SK-N-SH (cell line): ENCODE results near the gene GATAD2A. TPM values are rescaled to one million over a fixed set of nuclear protein-coding genes. Genes with fewer than 3 reads are reported as not detected.

ENCODE experiments used
- CTCF ChIA-PET: fragments of 300-600, 350-600 bp; formaldehyde crosslinking; extraction: SDS; loops from one replicate; lab custom pipeline; 2021; lab: Yijun Ruan, JAX
- POLR2A ChIA-PET: fragments of 350-600 bp; sonication (Branson Sonifier 250); formaldehyde crosslinking; extraction: SDS; loops from one replicate; lab custom pipeline; 2020; ENCODE audit warnings: antibody characterized with exemption, inconsistent platforms; lab: Yijun Ruan, JAX
- DNase-seq: peaks from one replicate; pipeline ENCODE4 v3.0.0; 2012
- H2AFZ ChIP-seq: fragments of 200-600 bp; sonication (generic); 2 replicates; pipeline ENCODE4 v1.8.1; 2016; ENCODE audit warnings: antibody characterized with exemption, mild to moderate bottlenecking, low read depth
- H3F3A ChIP-seq: fragments of 200-600 bp; sonication (generic); replicated peaks from 2 replicates; pipeline ENCODE3; 2016; ENCODE audit warnings: antibody characterized with exemption, mild to moderate bottlenecking; ENCODE audit not compliant: insufficient read depth
- H3K27ac ChIP-seq, 2 experiments: fragments of 200-500 bp in 1 of 2; fragments of 200-600 bp in 1 of 2; sonication (Bioruptor generic) in 1 of 2; sonication (generic), shearing (Covaris generic) in 1 of 2; 2 replicates each; pipeline versions ENCODE4 v1.5.1 to v1.6.1; 2014 to 2016; ENCODE audit warnings: low read depth in 2 of 2, inconsistent platforms in 1 of 2, low read length in 1 of 2, mild to moderate bottlenecking in 1 of 2, mixed read lengths in 1 of 2
- H3K27me3 ChIP-seq: fragments of 200-600 bp; sonication (generic), shearing (Covaris generic); 2 replicates; pipeline ENCODE4 v1.6.1; 2016; ENCODE audit warnings: mixed run types; ENCODE audit not compliant: insufficient read depth
- H3K36me3 ChIP-seq, 2 experiments: fragments of 200-500 bp in 1 of 2; fragments of 200-600 bp in 1 of 2; sonication (Bioruptor generic) in 1 of 2; sonication (generic) in 1 of 2; replicated peaks in 1 of 2; 2 replicates each; pipeline versions ENCODE3 to v1.5.1; 2014 to 2016; ENCODE audit warnings: low read length in 1 of 2, mild to moderate bottlenecking in 1 of 2; ENCODE audit not compliant: insufficient read depth in 2 of 2, control insufficient read depth in 1 of 2
- H3K4me1 ChIP-seq, 2 experiments: fragments of 200-500 bp in 1 of 2; fragments of 200-600 bp in 1 of 2; sonication (Bioruptor generic) in 1 of 2; sonication (generic), shearing (Covaris generic) in 1 of 2; 2 replicates each; pipeline versions ENCODE4 v1.5.1 to v1.6.1; 2014 to 2016; ENCODE audit warnings: low read depth in 1 of 2, low read length in 1 of 2, mixed run types in 1 of 2; ENCODE audit not compliant: insufficient read depth in 2 of 2, control insufficient read depth in 1 of 2
- H3K4me2 ChIP-seq: fragments of 200-600 bp; sonication (generic), shearing (Covaris generic); 2 replicates; pipeline ENCODE4 v1.6.1; 2017; ENCODE audit warnings: mixed run types
- H3K4me3 ChIP-seq, 2 experiments: fragments of 200-500 bp in 1 of 2; fragments of 200-600 bp in 1 of 2; sonication (Bioruptor generic) in 1 of 2; sonication (generic), shearing (Covaris generic) in 1 of 2; 2 replicates each; pipeline versions ENCODE4 v1.5.1 to v1.8.1; 2014 to 2016; ENCODE audit warnings: low read depth in 2 of 2, inconsistent platforms in 1 of 2, low read length in 1 of 2, mild to moderate bottlenecking in 1 of 2, mixed read lengths in 1 of 2, moderate library complexity in 1 of 2
- H3K79me2 ChIP-seq: fragments of 200-600 bp; sonication (generic); 2 replicates; pipeline ENCODE4 v1.8.1; 2017; ENCODE audit warnings: mild to moderate bottlenecking; ENCODE audit not compliant: insufficient read depth
- H3K9ac ChIP-seq: fragments of 200-600 bp; sonication (generic); 2 replicates; pipeline ENCODE4 v1.6.1; 2017; ENCODE audit warnings: mixed run types
- H3K9me2 ChIP-seq: fragments of 200-600 bp; sonication (generic); 2 replicates; pipeline ENCODE4 v1.6.1; 2017; ENCODE audit warnings: mixed run types
- H3K9me3 ChIP-seq: fragments of 200-600 bp; sonication (generic); 2 replicates; pipeline ENCODE4 v1.6.1; 2017; ENCODE audit warnings: mixed run types, mild to moderate bottlenecking, moderate library complexity
- H4K20me1 ChIP-seq: fragments of 200-600 bp; sonication (generic); 2 replicates; pipeline ENCODE4 v1.6.1; 2017; ENCODE audit warnings: mild to moderate bottlenecking, mixed run types; ENCODE audit not compliant: insufficient read depth
- CTCF ChIP-seq: fragments of 200-600 bp; sonication (generic); IDR thresholded peaks from 2 replicates; pipeline ENCODE4 v1.6.1; 2017; ENCODE audit warnings: antibody characterized with exemption, mild to moderate bottlenecking, moderate library complexity
- GATA2 ChIP-seq: sonication (generic); formaldehyde crosslinking; IDR thresholded peaks from 2 replicates; pipeline ENCODE4 v1.5.0; 2020; ENCODE audit warnings: mild to moderate bottlenecking, missing genetic modification reagents
- MAX ChIP-seq: IDR thresholded peaks from 2 replicates; pipeline ENCODE4 v1.4.0; 2012; ENCODE audit warnings: low read depth
- MXI1 ChIP-seq: IDR thresholded peaks from 2 replicates; pipeline ENCODE4 v1.6.1; 2012; ENCODE audit warnings: mild to moderate bottlenecking, low read depth, low read length, improper control_type of control experiment
- RAD21 ChIP-seq: IDR thresholded peaks from 2 replicates; pipeline ENCODE4 v1.6.1; 2012; ENCODE audit warnings: mild to moderate bottlenecking, low read length
- SIN3A ChIP-seq: IDR thresholded peaks from 2 replicates; pipeline ENCODE4 v1.6.1; 2012; ENCODE audit warnings: low read depth, mild to moderate bottlenecking, low read length, moderate library complexity, borderline replicate concordance
- SMC3 ChIP-seq: IDR thresholded peaks from 2 replicates; pipeline ENCODE4 v1.6.1; 2012; ENCODE audit warnings: low read depth, low read length, improper control_type of control experiment
- USF1 ChIP-seq: IDR thresholded peaks from 2 replicates; pipeline ENCODE4 v1.4.0; 2012; ENCODE audit warnings: low read depth, borderline replicate concordance
- USF2 ChIP-seq: fragments of 150-350 bp; IDR thresholded peaks from 2 replicates; pipeline ENCODE4 v1.6.1; 2017; ENCODE audit warnings: antibody characterized with exemption, low read length, low read depth, borderline replicate concordance
- WGBS: methylation state at CpG from one replicate; pipeline ENCODE4 v1.1.6; 2017; ENCODE audit warnings: low lambda C conversion rate; 5-methylcytosine and 5-hydroxymethylcytosine counted together
- polyA plus RNA-seq, 3 experiments: library from polyadenylated mRNA; depleted of rRNA; stranded (reverse); fragments of >200 nt; gene quantifications; 2 replicates each; pipeline ENCODE4 v1.2.3, GENCODE V29; 2012

GATAD2A gene
- polyA plus RNA-seq, 1 of the 3 experiments (the other 2 are of a cell fraction) = 36.6 TPM

- H4K20me1 ChIP-seq = peaks cover 8% of the 10 kb centered on the region; the same call in 1 of the 2 replicates
- peaks cover 0 to 14% of the 10 kb centered on the region in 2 experiments; a peak in 1 of 4 replicates for H3K4me1 ChIP-seq
- peaks cover 5 to 7% of the 10 kb centered on the region in 2 experiments for H3K36me3 ChIP-seq
- no peaks in the 10 kb centered on the region for H3K27me3 ChIP-seq
- POLR2A ChIA-PET = interaction anchor here (0.6 to 0.9 kb wide), 2 partner anchors 112 to 121 kb away, joined by 3 read pairs; partner anchors contain the start of gene GMIP
- TF ChIP-seq SMC3 = peak; percentile 85
- TF ChIP-seq GATA2 (CRISPR knock-in tag) = no peak
- TF ChIP-seq SIN3A = 0 out of 2 replicates have a peak, but pooled peaks have one; percentile 42
- TF ChIP-seq CTCF = peak; percentile 95
- peak; percentile 89 for TF ChIP-seq RAD21
- no peak for TF ChIP-seq USF2
- TF ChIP-seq MAX = 0 out of 2 replicates have a peak, but pooled peaks have one; percentile 23
- CTCF ChIA-PET = interaction anchor here (0.6 to 15.3 kb wide), 48 partner anchors 9 to 535 kb away, joined by 3 to 258 read pairs (median 5); partner anchors contain the start of genes ATP13A1, GMIP, LPAR2 and NDUFA13
- H3K9me2 ChIP-seq = no peaks in the 10 kb centered on the region
- H3K79me2 ChIP-seq = no peaks in the 10 kb centered on the region
- no peak overlapping the region for H2AFZ ChIP-seq
- H3F3A ChIP-seq = peaks cover 14% of the 10 kb centered on the region
- 10% methylated on average over 29 of the region's 48 CpGs for WGBS
- no peak overlapping the region for H3K9ac ChIP-seq
- H3K27ac ChIP-seq = no peak overlapping the region
- no peaks in the 10 kb centered on the region for H3K9me3 ChIP-seq
- H3K4me2 ChIP-seq = no peak overlapping the region
- H3K4me3 ChIP-seq = no peak overlapping the region; a peak in 1 of 4 replicates
- DNase-seq = peak; percentile 86
Measured at GRCh38 chr19:19531951-19532805, 126.7 kb downstream of the GATAD2A start.

GRCh38 chr19:19532806-19533701, 127.6 kb downstream of the GATAD2A start:
- Histone ChIP-seq H3K9ac (no peak overlapping the region), H3K9me3 (no peaks in the 10 kb centered on the region), H4K20me1 (peaks cover 4% of the 10 kb centered on the region; the same call in 1 of the 2 replicates), H3K4me2 (no peak overlapping the region), H3K4me3 (no peak overlapping the region), H3K4me1 (peaks cover 0 to 16% of the 10 kb centered on the region in 2 experiments; a peak in 1 of 4 replicates), H3K9me2 (no peaks in the 10 kb centered on the region), H3K27ac (no peak overlapping the region), H3K79me2 (no peaks in the 10 kb centered on the region)
- POLR2A ChIA-PET = interaction anchor here (0.9 kb wide), 1 partner anchor 111 kb away, joined by 3 read pairs; the partner anchor contains the start of gene GMIP
- WGBS = 84% methylated on average over 10 of the region's 14 CpGs
- TF ChIP-seq USF1 (no peak), MXI1 (no peak)
- TF ChIP-seq, all 33 proteins: peak for 0
- H3K36me3 ChIP-seq = no peaks in the 10 kb centered on the region
- H3F3A ChIP-seq = peaks cover 14% of the 10 kb centered on the region
- no peaks in the 10 kb centered on the region for H3K27me3 ChIP-seq
- no peak for DNase-seq
- CTCF ChIA-PET = interaction anchor here (0.6 to 15.3 kb wide), 38 partner anchors 8 to 534 kb away, joined by 3 to 258 read pairs (median 6); partner anchors contain the start of genes ATP13A1, GMIP, LPAR2 and NDUFA13
- no peak overlapping the region for H2AFZ ChIP-seq
